ENCODE measurements around the gene SH3PXD2B.

SH3PXD2B gene

GRCh38 chr5:172433513-172433912, 20.8 kb downstream of the SH3PXD2B start:
- no peaks in the 10 kb centered on the region; the same call in 1 of the 2 replicates for H3K27me3 ChIP-seq (ENCODE audit: insufficient read depth, low read length)
- no peaks in the 10 kb centered on the region for H3K36me3 ChIP-seq (ENCODE audit: insufficient read depth, low read length)
- no peaks in the 10 kb centered on the region for H3K9me3 ChIP-seq (ENCODE audit: low read length)
- H3K9me2 ChIP-seq (ENCODE audit: low read depth, low read length), result no peaks in the 10 kb centered on the region
- H3K4me3 ChIP-seq (ENCODE audit: low read depth, low read length, poor library complexity, severe bottlenecking), result no peak overlapping the region
- no peak overlapping the region for H3K9ac ChIP-seq (ENCODE audit: low read length)
- no peaks in the 10 kb centered on the region for H4K20me1 ChIP-seq (ENCODE audit: insufficient read depth, low read length)
- H3K79me2 ChIP-seq (ENCODE audit: insufficient read depth, low read length), result no peaks in the 10 kb centered on the region
- no peaks in the 10 kb centered on the region for H3F3A ChIP-seq (ENCODE audit: insufficient read depth, low read length)
- H2AFZ ChIP-seq (ENCODE audit: low read length), result no peak overlapping the region
- no peaks in the 10 kb centered on the region for H3K4me1 ChIP-seq (ENCODE audit: insufficient read depth, low read length, severe bottlenecking)
- H3K4me2 ChIP-seq (ENCODE audit: low read length), result no peak overlapping the region
- TF ChIP-seq CTCF (IDR thresholded peaks at IDR 0.05; ENCODE audit: low read length) (no peak), EZH2 (IDR thresholded peaks at IDR 0.05; ENCODE audit: borderline replicate concordance, low read length) (no peak)
- H3K27ac ChIP-seq (ENCODE audit: low read depth, low read length, poor library complexity, severe bottlenecking), result no peak overlapping the region

GRCh38 chr5:172433071-172433470, 21.3 kb downstream of the SH3PXD2B start:
- H3K27me3 ChIP-seq (ENCODE audit: insufficient read depth, low read length), result no peaks in the 10 kb centered on the region; the same call in 1 of the 2 replicates
- no peak overlapping the region for H3K4me3 ChIP-seq (ENCODE audit: low read depth, low read length, poor library complexity, severe bottlenecking)
- TF ChIP-seq EZH2 (IDR thresholded peaks at IDR 0.05; ENCODE audit: borderline replicate concordance, low read length) (no peak), CTCF (IDR thresholded peaks at IDR 0.05; ENCODE audit: low read length) (no peak)
- no peaks in the 10 kb centered on the region for H3K4me1 ChIP-seq (ENCODE audit: insufficient read depth, low read length, severe bottlenecking)
- H3K36me3 ChIP-seq (ENCODE audit: insufficient read depth, low read length), result no peaks in the 10 kb centered on the region
- no peaks in the 10 kb centered on the region for H3F3A ChIP-seq (ENCODE audit: insufficient read depth, low read length)
- no peaks in the 10 kb centered on the region for H4K20me1 ChIP-seq (ENCODE audit: insufficient read depth, low read length)
- H3K79me2 ChIP-seq (ENCODE audit: insufficient read depth, low read length), result no peaks in the 10 kb centered on the region
- H3K4me2 ChIP-seq (ENCODE audit: low read length), result no peak overlapping the region
- H3K27ac ChIP-seq (ENCODE audit: low read depth, low read length, poor library complexity, severe bottlenecking), result no peak overlapping the region
- H3K9me2 ChIP-seq (ENCODE audit: low read depth, low read length), result no peaks in the 10 kb centered on the region
- H3K9me3 ChIP-seq (ENCODE audit: low read length), result no peaks in the 10 kb centered on the region
- H2AFZ ChIP-seq (ENCODE audit: low read length), result no peak overlapping the region
- no peak overlapping the region for H3K9ac ChIP-seq (ENCODE audit: low read length)

GRCh38 chr5:172430354-172430753, 24.0 kb downstream of the SH3PXD2B start:
- Histone ChIP-seq H3K9ac (ENCODE audit: low read length) (no peak overlapping the region), H3K4me2 (ENCODE audit: low read length) (no peak overlapping the region), H3K4me1 (ENCODE audit: insufficient read depth, low read length, severe bottlenecking) (no peaks in the 10 kb centered on the region), H3K4me3 (ENCODE audit: low read depth, low read length, poor library complexity, severe bottlenecking) (no peak overlapping the region), H4K20me1 (ENCODE audit: insufficient read depth, low read length) (no peaks in the 10 kb centered on the region), H3F3A (ENCODE audit: insufficient read depth, low read length) (no peaks in the 10 kb centered on the region), H3K27ac (ENCODE audit: low read depth, low read length, poor library complexity, severe bottlenecking) (no peak overlapping the region), H3K9me2 (ENCODE audit: low read depth, low read length) (no peaks in the 10 kb centered on the region), H3K27me3 (ENCODE audit: insufficient read depth, low read length) (no peaks in the 10 kb centered on the region; the same call in 1 of the 2 replicates), H2AFZ (ENCODE audit: low read length) (no peak overlapping the region), H3K79me2 (ENCODE audit: insufficient read depth, low read length) (no peaks in the 10 kb centered on the region), H3K36me3 (ENCODE audit: insufficient read depth, low read length) (no peaks in the 10 kb centered on the region), H3K9me3 (ENCODE audit: low read length) (no peaks in the 10 kb centered on the region)
- TF ChIP-seq EZH2 (IDR thresholded peaks at IDR 0.05; ENCODE audit: borderline replicate concordance, low read length), result no peak
- TF ChIP-seq CTCF (IDR thresholded peaks at IDR 0.05; ENCODE audit: low read length), result no peak

Data from OCI-LY1 (cell line).